T-helper 2 cell treated with Interferon-gamma antibody and Interleukin-4, amounts not matched to agents 100 ng/mL and 5 ng/mL, for 36 hours (primary cell): ENCODE results near the gene ZNF500. TPM values are rescaled to one million over a fixed set of nuclear protein-coding genes. Genes with fewer than 3 reads are reported as not detected.

Experiments used
- intact Hi-C: fragments of 100-400 bp; cut with micrococcal nuclease; formaldehyde crosslinking; loops from one replicate; pipeline ENCODE4 v1.15.1; 2023
- total RNA-seq: library from RNA; stranded (reverse); gene quantifications from 2 replicates; pipeline ENCODE4 v1.2.3, GENCODE V29; 2022

Gene ZNF500
- total RNA-seq: 16.1 and 20.2 TPM in 2 replicates

DNA sequence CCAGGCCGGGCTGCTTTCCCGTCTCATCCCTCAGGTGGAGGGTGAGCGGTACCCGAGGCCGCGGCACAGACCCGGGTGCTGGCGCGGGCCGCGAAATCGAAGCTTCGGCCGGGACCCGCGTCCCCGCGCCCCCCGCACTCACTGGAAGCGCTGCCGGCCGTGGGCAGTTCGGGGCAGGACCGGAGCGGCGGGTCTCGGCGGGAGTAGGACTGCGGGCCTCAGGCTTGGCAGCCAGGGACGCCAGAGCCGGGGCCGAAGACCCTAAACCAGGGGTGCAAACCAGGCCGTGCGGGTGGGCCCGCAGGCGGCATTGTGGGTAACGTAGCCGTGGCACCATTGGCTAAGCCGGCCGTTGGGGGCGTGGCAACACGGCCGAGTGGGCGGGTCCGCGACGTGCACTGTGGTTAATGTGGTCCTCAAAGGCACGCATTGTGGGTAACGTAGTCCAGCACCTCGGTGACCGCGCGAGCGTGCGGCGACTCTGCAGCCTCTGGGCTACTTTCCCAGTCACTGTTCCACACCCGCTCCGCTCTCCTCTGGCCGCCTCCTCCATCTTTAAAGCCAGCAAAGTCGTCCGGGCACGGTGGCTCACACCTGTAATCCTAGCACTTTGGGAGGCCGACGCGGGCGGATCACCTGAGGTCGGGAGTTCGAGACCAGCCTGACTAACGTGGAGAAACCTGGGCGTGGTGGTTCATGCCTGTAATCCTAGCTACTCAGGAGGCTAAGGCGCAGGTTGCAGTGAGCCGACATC is at the start of gene ZNF500:
ZNF500 (minus strand) TSS at position 288 of the 754 bp plus-strand sequence. CDS start 1,184 bp downstream, outside the sequence.
- intact Hi-C loops: loop anchor here (1.0 to 10.0 kb wide), 3 partner anchors 35 to 342 kb away; partner anchors contain the start of genes DNAJA3, ROGDI and UBALD1

DNA sequence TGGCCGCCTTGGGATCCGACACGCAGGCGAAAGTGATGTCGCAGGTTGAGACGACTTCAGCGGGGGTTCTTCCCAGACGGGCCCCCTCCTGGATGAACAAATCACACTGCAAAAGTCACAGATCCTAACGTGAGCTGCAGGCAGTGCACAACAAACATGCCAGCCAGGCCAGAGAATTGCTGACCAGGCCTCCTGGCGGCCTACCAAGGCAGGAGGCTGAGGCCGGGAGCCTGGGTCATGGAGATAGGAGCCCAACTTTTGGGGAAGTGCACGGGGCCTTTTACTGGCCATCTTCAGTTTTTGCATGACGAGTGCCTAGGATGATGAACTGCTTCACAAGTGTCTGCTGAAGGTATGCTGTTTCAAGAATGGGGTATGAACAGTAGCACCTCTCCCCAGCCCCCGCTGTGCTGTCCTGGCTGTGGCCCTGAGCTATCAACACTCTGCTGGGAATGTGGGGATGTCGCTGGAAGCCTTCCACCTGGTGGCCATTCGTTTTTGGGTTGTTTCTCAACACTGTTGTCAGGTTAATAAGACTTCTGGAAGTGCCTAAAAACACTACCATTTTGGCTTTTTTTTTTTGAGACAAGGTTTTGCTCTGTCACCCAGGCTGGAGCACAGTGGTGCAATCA is 47.7 kb upstream of the ZNF500 start:
- intact Hi-C loops: no loop called here

DNA sequence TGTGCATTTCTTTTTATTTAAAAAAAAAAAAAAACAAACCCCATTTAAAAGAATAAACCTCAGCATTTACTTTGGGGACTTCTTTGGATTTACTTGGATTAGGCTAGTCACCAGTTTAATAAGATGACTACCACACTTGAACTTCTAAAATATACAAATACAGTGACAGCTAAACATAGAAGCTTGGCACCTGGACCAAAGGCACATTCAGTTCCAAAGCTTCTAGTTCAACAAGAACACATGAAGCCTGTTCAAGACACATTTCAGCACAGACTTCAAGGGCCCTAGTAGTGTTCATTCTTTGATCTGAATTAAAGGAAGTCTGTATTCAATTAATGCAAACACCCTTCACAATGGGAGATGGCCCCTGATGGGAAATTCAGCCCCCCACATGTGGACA is 47.1 kb upstream of the ZNF500 start:
- intact Hi-C loops: no loop called here

DNA sequence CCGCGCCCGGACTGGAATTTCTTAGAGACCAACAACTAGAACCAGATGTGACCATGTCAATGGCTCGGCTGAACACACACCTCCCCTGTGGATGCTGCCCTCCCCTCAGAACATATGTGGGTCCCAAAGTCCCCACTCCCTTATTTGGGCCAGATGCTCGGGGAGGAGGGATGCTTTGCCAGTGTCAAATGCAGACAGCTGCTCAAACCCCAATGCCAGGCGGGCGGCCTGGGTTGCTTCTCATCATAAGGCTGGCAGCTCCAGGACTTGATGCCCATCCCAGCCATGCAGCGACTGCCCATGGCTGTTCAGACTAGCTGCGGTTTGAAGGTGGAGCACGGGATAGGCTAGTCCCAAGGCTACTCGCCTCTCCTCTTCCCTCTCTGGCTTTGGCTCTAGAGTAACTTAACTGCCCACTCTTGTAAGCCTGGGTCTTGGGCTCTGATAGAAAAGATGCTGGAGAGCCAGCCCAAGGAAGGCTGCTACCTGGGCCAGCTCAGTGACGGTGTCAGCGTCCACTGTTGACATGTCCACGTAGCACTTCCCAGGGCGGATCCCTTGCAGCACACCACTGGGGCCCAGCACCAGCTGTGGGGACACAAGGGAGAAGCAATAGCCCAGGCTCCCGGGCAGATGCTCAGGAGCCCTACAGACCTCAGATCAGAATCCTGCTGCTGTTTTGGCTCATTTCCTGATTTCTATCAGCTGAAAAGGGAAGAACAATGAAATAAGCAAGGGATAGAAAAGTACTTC is 46.5 kb upstream of the ZNF500 start:
- intact Hi-C loops: no loop called here

DNA sequence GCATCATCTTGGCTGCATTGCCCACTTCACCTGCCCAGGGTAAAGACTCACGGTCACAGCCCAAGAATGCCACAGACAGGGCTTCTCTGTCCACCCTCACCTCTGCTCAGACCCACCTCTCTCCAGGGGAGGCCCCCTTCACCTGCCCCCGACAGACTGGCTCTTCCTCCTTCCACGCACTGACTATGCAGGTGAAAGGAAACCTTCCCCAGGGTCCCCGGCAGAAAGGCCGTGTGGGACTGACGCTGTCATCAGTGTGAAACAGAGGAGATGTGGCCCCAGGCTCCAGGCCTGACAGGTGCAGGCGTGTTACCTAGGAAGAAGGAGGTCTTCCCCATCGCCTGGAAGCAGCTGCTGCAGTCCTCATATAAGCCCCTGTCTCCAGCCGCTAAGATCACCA is 44.8 kb upstream of the ZNF500 start:
- intact Hi-C loops: no loop called here

DNA sequence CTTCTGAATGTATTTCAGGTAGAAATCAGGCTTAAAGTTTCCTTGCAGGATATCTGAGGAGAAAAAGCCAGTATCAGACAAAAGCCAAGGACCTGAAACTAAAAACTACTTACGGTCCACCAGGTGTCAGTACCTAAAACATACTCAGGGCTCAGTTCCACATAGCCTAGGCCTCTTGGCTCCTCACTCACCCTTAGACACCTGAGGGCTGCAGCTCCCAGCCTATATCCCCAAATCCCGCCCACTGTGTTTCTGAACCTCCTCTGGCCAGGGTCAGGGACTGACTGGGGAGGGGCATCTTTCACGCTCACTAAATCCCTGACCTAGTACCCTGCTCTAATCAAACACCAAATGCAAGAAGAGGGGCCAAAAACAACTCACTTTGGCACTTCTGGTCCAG is 44.3 kb upstream of the ZNF500 start:
- intact Hi-C loops: no loop called here

DNA sequence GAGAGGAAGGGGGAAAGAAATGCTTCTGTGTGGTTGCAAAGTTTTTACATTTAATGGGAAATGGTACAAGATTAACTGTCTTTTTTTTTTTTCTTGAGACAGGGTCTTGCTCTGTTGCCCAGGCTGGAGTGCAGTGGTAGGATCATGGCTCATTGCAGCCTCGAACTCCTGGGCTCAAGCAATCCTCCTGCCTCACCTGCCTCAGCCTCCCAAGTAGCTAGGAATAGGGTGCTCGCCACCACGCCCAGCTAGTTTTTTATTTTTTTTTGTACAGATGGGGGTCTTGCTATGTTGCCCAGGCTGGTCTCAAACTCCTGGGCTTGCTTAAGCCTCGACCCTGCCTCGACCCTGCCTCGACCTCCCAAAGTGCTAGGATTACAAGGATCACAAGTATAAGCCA is 39.3 kb upstream of the ZNF500 start:
- intact Hi-C loops: no loop called here

DNA sequence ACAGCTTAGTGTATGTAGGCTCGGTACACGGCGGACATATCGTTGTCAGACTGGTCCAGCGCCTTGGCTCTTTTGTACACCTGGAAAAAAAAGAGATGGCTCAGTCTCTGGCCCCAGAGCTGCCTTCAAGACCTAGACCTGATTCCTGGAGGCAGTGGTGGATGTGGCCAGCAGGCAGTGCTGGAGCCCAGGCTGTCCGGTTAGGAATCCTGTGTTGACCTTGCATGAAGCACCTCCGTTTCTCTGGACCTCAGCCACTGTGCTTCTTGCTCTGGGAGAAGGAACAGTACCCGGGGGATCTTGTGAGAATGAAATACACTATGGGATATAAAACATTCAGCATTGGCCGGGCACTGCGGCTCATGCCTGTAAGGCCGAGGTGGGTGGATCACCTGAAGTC is 38.3 kb upstream of the ZNF500 start:
- intact Hi-C loops: no loop called here

DNA sequence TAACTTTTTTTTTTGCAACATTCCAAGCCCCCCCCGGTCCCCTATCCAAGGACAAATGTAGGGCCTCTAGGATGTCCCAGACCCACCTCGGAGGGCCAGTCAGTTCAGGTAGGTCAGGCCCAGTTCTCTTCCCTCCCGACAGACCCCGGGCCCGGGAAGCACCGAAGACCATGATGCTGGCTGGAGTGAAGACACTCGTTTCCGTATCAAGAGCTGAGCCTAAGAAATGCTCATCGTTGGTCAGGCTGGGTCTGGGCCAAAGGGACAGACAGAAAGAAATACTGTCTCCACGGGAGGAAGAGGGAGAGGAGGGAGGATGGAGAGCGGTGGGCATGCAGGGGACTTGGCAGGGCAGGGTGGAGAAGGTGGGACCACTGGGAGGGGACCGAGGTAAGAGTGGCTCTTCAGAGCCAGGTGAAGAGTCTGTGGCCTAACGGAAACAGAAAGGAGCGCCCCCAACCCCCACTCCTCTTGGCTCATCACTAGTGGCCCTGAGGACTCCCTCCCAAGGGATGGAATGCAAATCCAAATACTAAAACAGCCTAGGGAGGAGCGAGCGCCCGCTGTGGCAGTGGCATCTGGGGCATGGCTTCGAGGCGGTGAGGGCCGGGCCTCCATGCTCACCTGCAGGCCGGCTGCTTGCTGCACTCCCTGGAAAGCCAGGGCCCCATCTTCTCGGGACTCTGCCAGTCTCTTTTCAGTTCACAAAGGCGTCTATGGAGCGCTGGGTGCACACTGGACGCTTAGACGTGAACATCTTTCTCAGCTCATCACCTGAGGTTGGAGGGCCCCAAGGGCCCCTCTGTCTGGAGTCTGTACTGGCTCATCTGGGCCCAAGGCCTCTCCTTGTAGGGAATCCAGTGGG is 37.2 kb upstream of the ZNF500 start:
- intact Hi-C loops: loop anchor here (1.0 kb wide), 1 partner anchor 111 kb away; the partner anchor contains the start of gene NUDT16L1

DNA sequence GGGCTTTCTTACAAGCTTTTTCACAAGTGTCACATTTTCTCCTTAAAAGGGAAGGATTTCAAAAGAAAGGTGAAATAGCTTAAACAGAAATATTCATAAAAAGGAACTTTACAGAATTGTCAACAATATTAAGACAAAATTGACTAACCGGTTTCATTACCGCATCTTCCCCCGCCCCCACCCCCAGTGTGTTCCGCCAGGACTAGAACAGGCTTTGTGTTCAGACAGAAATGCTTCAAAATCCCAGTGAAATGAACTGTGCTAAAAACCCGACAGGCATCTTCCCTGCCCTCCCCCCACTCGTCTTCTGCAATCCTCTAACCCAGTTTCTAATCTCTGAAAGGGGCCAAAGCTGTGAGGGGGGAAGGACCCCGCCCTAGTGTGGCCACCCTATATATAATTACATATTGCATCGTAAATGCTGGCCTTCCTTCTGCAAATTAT is 36.5 kb upstream of the ZNF500 start:
- intact Hi-C loops: loop anchor here (1.0 kb wide), 1 partner anchor 110 kb away; the partner anchor contains the start of gene NUDT16L1

DNA sequence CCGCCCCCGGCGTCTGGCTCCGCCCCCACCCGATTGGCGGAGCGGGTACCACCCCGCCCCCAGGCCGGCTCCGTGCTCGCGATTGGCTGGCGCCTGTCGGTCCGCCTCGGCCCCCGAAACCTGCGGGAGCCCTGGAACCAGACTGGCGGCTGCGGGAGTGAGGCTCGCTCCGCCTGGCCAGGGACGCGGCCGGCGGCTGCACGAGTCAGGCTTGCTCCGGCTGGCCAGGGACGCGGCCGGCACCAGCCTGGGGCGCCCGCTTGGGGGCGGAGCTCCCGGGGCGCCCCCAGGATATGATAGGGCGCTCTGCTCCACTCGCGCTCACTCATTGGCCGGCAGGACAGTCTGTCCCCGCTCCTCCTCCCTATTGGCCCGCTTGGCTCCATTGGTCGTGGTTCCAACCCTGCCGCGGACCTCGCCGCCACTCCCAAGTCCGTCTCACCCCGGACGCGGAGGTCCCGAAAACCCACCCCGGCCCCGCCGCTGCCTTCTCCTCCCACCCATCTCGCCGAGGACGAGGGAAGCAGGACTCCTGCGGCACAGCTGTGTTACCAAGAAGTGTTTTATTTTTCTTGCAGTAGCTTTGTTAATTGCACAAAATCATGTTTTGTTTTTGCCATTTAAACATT is 35.8 kb upstream of the ZNF500 start:
- intact Hi-C loops: loop anchor here (1.0 kb wide), 6 partner anchors 35 to 186 kb away; partner anchors contain the start of genes ANKS3, DNAAF8, GLYR1 and NUDT16L1

DNA sequence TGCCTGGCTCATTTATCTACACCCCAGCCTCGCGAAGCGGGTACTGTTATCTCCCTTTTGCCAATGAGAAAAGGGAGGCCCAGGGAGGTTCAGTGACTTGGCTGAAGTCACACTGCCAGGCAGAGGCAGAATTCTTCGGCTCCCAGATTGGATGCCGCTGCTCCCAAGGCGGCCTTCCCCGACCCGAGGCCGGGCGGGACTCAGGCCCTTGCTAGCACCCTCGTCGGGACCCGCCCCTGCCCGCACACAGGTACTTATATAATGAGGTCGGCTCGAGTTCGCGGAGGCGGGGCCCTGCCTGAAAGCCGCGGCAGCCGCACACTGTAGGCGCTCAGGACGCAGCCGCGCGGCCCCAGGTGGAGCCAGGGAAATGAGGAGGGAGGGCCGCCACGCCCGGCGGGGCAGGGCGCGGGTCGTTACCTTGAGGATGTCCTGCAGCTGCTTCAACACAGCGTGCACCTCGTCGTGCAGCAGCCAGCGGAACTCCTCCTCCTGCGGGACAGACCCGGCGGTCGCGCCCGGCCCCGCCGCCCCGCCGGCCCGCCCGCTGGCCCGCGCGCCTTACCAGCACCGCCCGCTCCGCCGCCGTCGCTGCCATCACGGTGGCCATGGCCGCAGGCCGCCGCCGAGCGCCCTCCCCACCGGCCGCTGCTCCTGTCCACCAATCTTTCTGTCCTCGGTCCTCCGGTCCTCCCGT is 35.1 kb upstream of the ZNF500 start, which contains the start of gene ROGDI:
ROGDI (minus strand) TSS at position 672 of the 697 bp plus-strand sequence; CDS start at position 610, 62 bp downstream.
- intact Hi-C loops: loop anchor here (1.0 kb wide), 5 partner anchors 35 to 186 kb away; partner anchors contain the start of genes ANKS3, DNAAF8, GLYR1 and SEC14L5

DNA sequence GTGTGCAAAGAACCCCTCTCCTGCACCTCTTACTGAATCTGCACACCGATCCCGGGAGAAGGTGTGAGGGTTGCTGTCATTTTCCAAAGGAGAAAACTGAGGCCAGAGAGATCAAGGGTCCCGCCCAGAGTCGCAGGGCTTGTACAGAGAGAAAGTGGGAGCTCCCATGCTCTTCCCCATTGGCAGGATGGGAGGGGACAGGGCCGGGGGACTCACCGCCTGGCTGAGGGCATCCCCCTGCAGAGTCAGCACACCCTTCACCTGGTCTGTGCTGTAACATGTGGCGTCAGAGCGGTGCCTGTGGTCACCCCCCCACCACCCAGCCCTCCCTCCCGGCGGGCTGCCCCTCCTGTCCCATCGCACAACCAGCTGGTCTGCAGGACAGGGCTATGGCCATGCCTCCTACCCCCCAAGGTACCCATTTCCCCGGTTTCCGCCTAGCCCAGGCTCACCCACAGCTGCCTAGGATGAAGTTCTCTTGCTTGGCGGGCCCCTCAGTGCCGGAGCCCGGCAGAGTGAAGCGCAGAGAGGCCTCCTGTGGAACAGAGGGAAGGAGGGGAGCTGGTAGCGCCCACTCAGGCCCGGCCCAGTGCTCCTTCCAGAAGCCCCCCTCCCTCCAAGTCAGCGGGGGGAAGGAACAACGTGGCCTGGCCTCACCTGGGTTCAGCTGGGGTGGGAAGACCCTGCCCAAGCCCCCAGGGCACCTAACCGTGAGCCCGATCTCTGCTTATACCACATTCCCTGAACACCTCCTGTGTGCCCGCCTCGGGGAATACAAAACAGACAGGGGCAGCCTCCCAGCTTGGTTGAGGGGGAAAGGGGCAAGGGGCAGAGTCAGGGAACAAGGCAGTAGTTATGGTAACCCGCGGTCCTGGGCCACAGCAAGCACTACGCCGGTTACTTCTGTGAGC is 34.3 kb upstream of the ZNF500 start:
- intact Hi-C loops: no loop called here

DNA sequence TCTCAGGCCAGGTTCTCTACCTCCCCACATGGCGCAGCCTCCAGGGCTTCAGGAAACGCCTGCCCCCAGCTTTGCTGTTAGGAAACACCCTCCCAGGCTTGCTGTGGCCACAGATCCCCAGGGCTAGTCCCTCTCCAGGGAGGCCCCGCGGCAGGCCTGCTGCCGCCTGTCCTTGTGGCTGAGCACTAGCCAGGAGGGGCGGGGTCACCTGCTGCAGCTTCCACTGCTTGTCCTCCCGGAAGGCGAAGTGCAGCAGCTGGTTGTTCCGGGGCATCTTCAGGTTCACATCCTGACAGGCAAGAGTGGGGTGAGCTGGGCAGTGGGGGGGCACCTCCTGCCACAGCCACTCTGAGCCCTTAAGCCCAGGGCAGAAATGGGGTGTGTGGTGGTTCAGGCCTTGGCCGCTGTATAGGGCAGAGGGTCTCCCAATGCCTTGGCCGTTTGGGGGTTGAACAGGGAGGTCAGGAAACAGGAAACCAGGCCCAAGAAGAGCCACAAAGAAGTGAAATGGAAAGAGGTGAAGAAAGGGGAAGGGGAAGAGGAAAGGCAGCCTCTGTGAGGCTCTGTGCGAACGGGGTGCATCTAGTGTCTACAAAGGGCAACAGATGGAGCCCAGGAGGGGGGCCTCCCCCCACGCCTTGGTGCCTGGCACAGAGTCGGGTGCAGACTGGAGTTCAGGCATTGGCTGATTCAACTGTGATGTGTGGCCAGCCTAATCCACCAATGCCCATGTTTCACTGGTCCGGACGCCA is 33.5 kb upstream of the ZNF500 start:
- intact Hi-C loops: no loop called here

DNA sequence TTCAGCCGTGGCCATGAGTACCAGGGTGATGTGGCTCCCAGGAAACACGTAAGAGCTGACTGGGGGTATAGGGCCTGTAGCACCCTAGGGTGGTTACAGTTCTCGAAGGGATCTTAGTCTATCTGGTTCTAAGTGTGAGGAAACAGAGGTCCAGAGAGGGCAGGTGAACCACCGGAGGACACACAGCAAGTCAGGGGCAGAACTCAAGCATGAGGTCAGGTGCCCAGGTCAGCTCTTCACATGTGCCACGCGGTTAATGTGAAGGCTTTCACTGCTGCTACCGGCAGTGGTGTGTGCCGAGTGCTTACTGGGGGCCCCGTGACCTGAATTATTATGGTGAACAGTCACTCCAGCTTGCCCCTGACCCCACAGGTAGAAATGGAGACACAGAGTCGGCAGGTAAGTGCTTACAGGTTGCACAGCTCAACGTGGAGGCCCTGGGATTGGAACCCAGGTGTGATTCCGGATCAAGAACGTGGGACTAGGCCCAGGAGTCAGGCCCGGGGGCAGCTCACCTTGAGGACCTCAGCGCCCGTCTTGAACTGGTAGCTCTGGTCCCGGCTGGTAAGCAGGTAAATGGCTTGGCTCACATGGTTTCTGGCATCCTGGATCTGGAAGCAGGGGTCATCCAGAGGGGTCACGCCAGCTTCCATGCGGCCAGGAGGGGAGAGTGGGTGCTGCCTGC is 32.4 kb upstream of the ZNF500 start:
- intact Hi-C loops: no loop called here

DNA sequence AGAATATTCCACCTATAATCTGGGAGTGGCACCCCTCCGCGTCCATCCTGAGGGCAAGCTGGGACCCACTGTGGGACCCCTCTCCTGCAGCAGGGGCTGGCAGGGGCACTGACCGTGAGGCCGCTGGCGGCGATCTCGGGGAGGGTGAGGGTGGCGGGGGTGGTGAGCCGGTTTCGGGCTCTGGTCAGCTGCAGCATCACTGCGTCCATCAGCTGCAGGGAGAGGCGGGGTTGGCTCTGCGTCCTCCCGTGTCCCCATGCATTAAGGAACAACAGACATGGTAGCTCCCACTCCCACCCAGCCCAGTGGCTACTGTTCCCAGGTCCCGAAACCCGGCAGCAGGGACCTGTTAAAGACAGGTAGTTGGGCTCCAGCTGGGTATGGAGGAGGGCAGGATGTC is 31.5 kb upstream of the ZNF500 start:
- intact Hi-C loops: no loop called here

DNA sequence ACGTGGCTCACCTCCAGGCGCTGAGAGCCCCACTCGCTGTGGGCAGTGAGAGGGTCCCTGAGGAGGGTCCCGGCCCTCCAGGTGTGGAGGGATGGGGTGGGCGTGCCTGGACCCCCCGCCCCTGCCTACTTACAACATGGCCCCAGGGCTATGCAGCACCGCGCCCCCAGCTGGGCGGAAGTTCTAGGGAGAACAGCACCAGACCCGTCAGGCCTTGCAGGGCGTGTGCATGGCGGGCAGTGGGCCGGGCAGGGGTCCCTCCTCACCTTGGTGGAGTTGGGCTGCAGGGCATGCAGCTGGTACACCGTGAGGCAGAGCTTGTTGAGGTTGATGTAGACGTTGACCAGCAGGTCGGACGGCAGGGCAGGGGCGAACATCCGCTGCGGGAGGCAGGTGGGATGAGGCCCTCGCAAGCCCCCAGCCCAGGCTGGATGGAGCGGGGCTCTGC is 30.9 kb upstream of the ZNF500 start:
- intact Hi-C loops: no loop called here
